ENCODE measurements around the gene ARHGEF6.
"Not testable (repeated sequence)": the region's sequence is repeated elsewhere in the genome, so short reads cannot be mapped to it uniquely, and the experiment has no call there.

Gene ARHGEF6

GRCh38 chrX:136780241-136780640, 491 bp downstream of the ARHGEF6 start:
- DNase-seq = no peak

GRCh38 chrX:136779346-136779781, 1.4 kb downstream of the ARHGEF6 start:
- no peak for DNase-seq

GRCh38 chrX:136778916-136779315, 1.8 kb downstream of the ARHGEF6 start:
- DNase-seq = no peak

GRCh38 chrX:136778020-136778419, 2.7 kb downstream of the ARHGEF6 start:
- DNase-seq = no peak

- no peak for DNase-seq
These were observed 7.1 kb downstream of the ARHGEF6 start for GRCh38 chrX:136773648-136774047.

GRCh38 chrX:136771869-136772268, 8.9 kb downstream of the ARHGEF6 start:
- DNase-seq = not testable (repeated sequence)

GRCh38 chrX:136768469-136769084, 12.2 kb downstream of the ARHGEF6 start:
- no peak for DNase-seq

- DNase-seq = peak; percentile 26
These were observed 13.4 kb downstream of the ARHGEF6 start for GRCh38 chrX:136767104-136767941.

GRCh38 chrX:136766785-136767103, 14.0 kb downstream of the ARHGEF6 start:
- DNase-seq = no peak

- DNase-seq = no peak
These were observed 14.8 kb downstream of the ARHGEF6 start for GRCh38 chrX:136765821-136766356.

- no peak for DNase-seq
These were observed 16.5 kb downstream of the ARHGEF6 start for GRCh38 chrX:136764206-136764605.

GRCh38 chrX:136762820-136763452, 17.8 kb downstream of the ARHGEF6 start:
- DNase-seq = no peak

- DNase-seq = no peak
These were observed 19.3 kb downstream of the ARHGEF6 start for GRCh38 chrX:136761421-136761820.

GRCh38 chrX:136759968-136760367, 20.8 kb downstream of the ARHGEF6 start:
- DNase-seq = no peak

- DNase-seq = no peak
These were observed 25.3 kb downstream of the ARHGEF6 start for GRCh38 chrX:136755411-136755810.

- DNase-seq = peak; percentile 5
These were observed 26.1 kb downstream of the ARHGEF6 start for GRCh38 chrX:136754651-136755050.

GRCh38 chrX:136752796-136753195, 27.9 kb downstream of the ARHGEF6 start:
- no peak for DNase-seq

GRCh38 chrX:136752346-136752745, 28.4 kb downstream of the ARHGEF6 start:
- no peak for DNase-seq

- no peak for DNase-seq
These were observed 30.4 kb downstream of the ARHGEF6 start for GRCh38 chrX:136750364-136750763.

GRCh38 chrX:136747003-136747986, 33.4 kb downstream of the ARHGEF6 start:
- DNase-seq = no peak

- DNase-seq = no peak
These were observed 35.2 kb downstream of the ARHGEF6 start for GRCh38 chrX:136745215-136746173.

All from NCI-H774 (cell line).